Glutamatergic neuron (in vitro differentiated cells): ENCODE results near the gene CELF5. TPM values are rescaled to one million over a fixed set of nuclear protein-coding genes. Genes with fewer than 3 reads are reported as not detected.
A peak's percentile ranks its signal among the peaks of the same experiment; 100 is the strongest.

ENCODE experiments used
- DNase-seq: peaks from one replicate; pipeline ENCODE4 v3.0.0; 2022
- H3K27ac Mint-ChIP-seq: one replicate; pipeline ENCODE4 v1.8.0; 2020; ENCODE audit warnings: mild to moderate bottlenecking, mixed read lengths, inconsistent platforms; ENCODE audit not compliant: unreplicated experiment
- H3K27me3 Mint-ChIP-seq: one replicate; pipeline ENCODE4 v1.8.0; 2020; ENCODE audit warnings: mild to moderate bottlenecking, moderate library complexity, mixed read lengths, inconsistent platforms; ENCODE audit not compliant: unreplicated experiment
- H3K36me3 Mint-ChIP-seq: one replicate; pipeline ENCODE4 v1.8.0; 2020; ENCODE audit warnings: mild to moderate bottlenecking, mixed read lengths, inconsistent platforms; ENCODE audit not compliant: unreplicated experiment
- H3K4me1 Mint-ChIP-seq: one replicate; pipeline ENCODE4 v1.8.0; 2020; ENCODE audit warnings: mild to moderate bottlenecking, low read depth, mixed read lengths, inconsistent platforms; ENCODE audit not compliant: unreplicated experiment
- H3K4me3 Mint-ChIP-seq: one replicate; pipeline ENCODE4 v1.8.0; 2020; ENCODE audit warnings: mild to moderate bottlenecking, mixed read lengths, inconsistent platforms; ENCODE audit not compliant: unreplicated experiment
- H3K9me3 Mint-ChIP-seq: one replicate; pipeline ENCODE4 v1.8.0; 2020; ENCODE audit warnings: mild to moderate bottlenecking, moderate library complexity, mixed read lengths, inconsistent platforms; ENCODE audit not compliant: unreplicated experiment
- CTCF ChIP-seq: fragments of 200-600 bp; sonication (generic); IDR thresholded peaks from one replicate; pipeline ENCODE4 v1.5.0; 2021; ENCODE audit not compliant: partially characterized antibody, unreplicated experiment
- total RNA-seq: library from RNA; stranded (reverse); fragmentation: NEBNext Ultra II Directional; extraction: Animal tissue kit (Norgen Biotek cat#: 25700); gene quantifications from one replicate; pipeline ENCODE4 v1.2.1, GENCODE V29; 2021; ENCODE audit not compliant: unreplicated experiment

The CELF5 gene
- total RNA-seq, 1 donor from 2014 or later = 12.5 TPM

- Mint-ChIP-seq H3K27ac (peak within 1 kb of the TSS; percentile 89), H3K27me3 (peaks cover 15% of the 10 kb centered on the region), H3K4me1 (peaks cover 10% of the 10 kb centered on the region), H3K4me3 (peak within 1 kb of the TSS; percentile 97), H3K9me3 (peaks cover 8% of the 10 kb centered on the region), H3K36me3 (no peaks in the 10 kb centered on the region)
- peak; percentile 96 for DNase-seq
- TF ChIP-seq CTCF = no peak
Observed at GRCh38 chr19:3185461-3186159, 38.9 kb upstream of the CELF5 start, which contains the start of gene NCLN. TSS of gene NCLN (plus strand) at chr19:3185930. CDS start at chr19:3186031, 101 bp downstream.

- Mint-ChIP-seq H3K27me3 (peaks cover 15% of the 10 kb centered on the region), H3K9me3 (peaks cover 8% of the 10 kb centered on the region), H3K4me1 (peaks cover 12% of the 10 kb centered on the region), H3K4me3 (peak overlapping the region; percentile 85), H3K36me3 (no peaks in the 10 kb centered on the region), H3K27ac (peak overlapping the region; percentile 87)
- no peak for DNase-seq
- TF ChIP-seq CTCF = no peak
Observed at GRCh38 chr19:3186160-3186688, 38.2 kb upstream of the CELF5 start.

GRCh38 chr19:3186891-3187661, 37.4 kb upstream of the CELF5 start:
- H3K4me3 Mint-ChIP-seq = peak overlapping the region; percentile 85
- peak overlapping the region; percentile 87 for H3K27ac Mint-ChIP-seq
- H3K27me3 Mint-ChIP-seq = peaks cover 15% of the 10 kb centered on the region
- TF ChIP-seq CTCF = no peak
- DNase-seq = no peak
- no peaks in the 10 kb centered on the region for H3K36me3 Mint-ChIP-seq
- peaks cover 8% of the 10 kb centered on the region for H3K9me3 Mint-ChIP-seq
- peaks cover 12% of the 10 kb centered on the region for H3K4me1 Mint-ChIP-seq

- H3K9me3 Mint-ChIP-seq = peaks cover 8% of the 10 kb centered on the region
- peaks cover 15% of the 10 kb centered on the region for H3K27me3 Mint-ChIP-seq
- H3K36me3 Mint-ChIP-seq = no peaks in the 10 kb centered on the region
- peak overlapping the region; percentile 78 for H3K27ac Mint-ChIP-seq
- no peak for TF ChIP-seq CTCF
- peaks cover 11% of the 10 kb centered on the region for H3K4me1 Mint-ChIP-seq
- no peak for DNase-seq
- H3K4me3 Mint-ChIP-seq = peak overlapping the region; percentile 85
Observed at GRCh38 chr19:3187662-3188511, 36.6 kb upstream of the CELF5 start.
